NCI-H345 treated with DMSO at 0.1 percent for 48 hours (cell line): ENCODE data around the gene KDM1B.
A peak's percentile ranks its signal among the peaks of the same experiment; 100 is the strongest.

Experiments
- DNase-seq: peaks from one replicate; lab custom pipeline; 2025; ENCODE audit not compliant: unreplicated experiment; lab: John Stamatoyannopoulos, UW

Gene KDM1B

GRCh38 chr6:18260448-18261106 lies 105.4 kb downstream of the KDM1B start:
- DNase-seq = no peak

- DNase-seq = no peak
Measured at GRCh38 chr6:18261877-18262276, 106.7 kb downstream of the KDM1B start.

GRCh38 chr6:18262702-18263417 lies 107.6 kb downstream of the KDM1B start:
- no peak for DNase-seq

GRCh38 chr6:18263418-18264218 lies 108.4 kb downstream of the KDM1B start:
- DNase-seq = no peak

- DNase-seq = peak; percentile 87
Measured at GRCh38 chr6:18264219-18264922, 109.1 kb downstream of the KDM1B start, which contains the start of gene DEK. TSS of gene DEK (minus strand) at chr6:18264530. CDS start at chr6:18263987, 543 bp downstream.

GRCh38 chr6:18264923-18265377 lies 109.7 kb downstream of the KDM1B start:
- no peak for DNase-seq

- DNase-seq = no peak
Measured at GRCh38 chr6:18265787-18266522, 110.7 kb downstream of the KDM1B start.

- no peak for DNase-seq
Measured at GRCh38 chr6:18266523-18266912, 111.3 kb downstream of the KDM1B start.

- DNase-seq = no peak
Measured at GRCh38 chr6:18268066-18268465, 112.8 kb downstream of the KDM1B start.

- DNase-seq = no peak
Measured at GRCh38 chr6:18269253-18269652, 114.0 kb downstream of the KDM1B start.

GRCh38 chr6:18269717-18270116 lies 114.5 kb downstream of the KDM1B start:
- peak; percentile 49 for DNase-seq

GRCh38 chr6:18270216-18270615 lies 115.0 kb downstream of the KDM1B start:
- no peak for DNase-seq
